DMS 273 (cell line): Measurements from ENCODE around the gene KBTBD4.
A peak's percentile ranks its signal among the peaks of the same experiment; 100 is the strongest.
"Not testable (repeated sequence)": the region's sequence is repeated elsewhere in the genome, so short reads cannot be mapped to it uniquely, and the experiment has no call there.

Experiments
- DNase-seq: peaks from one replicate; lab custom pipeline; 2025; ENCODE audit not compliant: unreplicated experiment; lab: John Stamatoyannopoulos, UW

Gene KBTBD4

GRCh38 chr11:47529951-47530350 lies 48.8 kb downstream of the KBTBD4 start:
- DNase-seq = no peak

GRCh38 chr11:47527186-47527585 lies 51.6 kb downstream of the KBTBD4 start:
- DNase-seq = no peak

GRCh38 chr11:47526032-47526431 lies 52.7 kb downstream of the KBTBD4 start:
- DNase-seq = not testable (repeated sequence)

GRCh38 chr11:47524291-47524874 lies 54.4 kb downstream of the KBTBD4 start:
- peak; percentile 92 for DNase-seq

- DNase-seq = peak; percentile 39
Observed at GRCh38 chr11:47523490-47524225, 55.1 kb downstream of the KBTBD4 start.
